Ishikawa (cell line): ENCODE measurements around the gene IL21R.

ENCODE experiments used
- CEBPB ChIP-seq: IDR thresholded peaks from 2 replicates; pipeline ENCODE4 v1.6.1; 2012
- EGR1 ChIP-seq: IDR thresholded peaks from 2 replicates; pipeline ENCODE4 v1.6.1; 2012
- EP300 ChIP-seq: IDR thresholded peaks from 2 replicates; pipeline ENCODE4 v1.6.1; 2012; ENCODE audit warnings: borderline replicate concordance
- FOXM1 ChIP-seq: IDR thresholded peaks from 2 replicates; pipeline ENCODE4 v1.6.1; 2012; ENCODE audit warnings: low read depth, borderline replicate concordance
- MAX ChIP-seq: IDR thresholded peaks from 2 replicates; pipeline ENCODE4 v1.6.1; 2012
- NFIC ChIP-seq: IDR thresholded peaks from 2 replicates; pipeline ENCODE4 v1.6.1; 2012
- RAD21 ChIP-seq: IDR thresholded peaks from 2 replicates; pipeline ENCODE4 v1.6.1; 2012; ENCODE audit warnings: low read depth
- TAF1 ChIP-seq: IDR thresholded peaks from 2 replicates; pipeline ENCODE4 v1.6.1; 2012; ENCODE audit warnings: low read depth, mild to moderate bottlenecking
- TEAD4 ChIP-seq: IDR thresholded peaks from 2 replicates; pipeline ENCODE4 v1.6.1; 2012
- USF1 ChIP-seq: IDR thresholded peaks from 2 replicates; pipeline ENCODE4 v1.6.1; 2012
- YY1 ChIP-seq: IDR thresholded peaks from 2 replicates; pipeline ENCODE4 v1.6.1; 2012; ENCODE audit warnings: low read depth
- ZBTB7A ChIP-seq: IDR thresholded peaks from 2 replicates; pipeline ENCODE4 v1.6.1; 2012; ENCODE audit warnings: low read depth
- TF ChIP-seq, protein P1 (sequence below): IDR thresholded peaks from 2 replicates; pipeline ENCODE4 v1.6.1; 2012; ENCODE audit warnings: low read depth, mild to moderate bottlenecking

- TF ChIP-seq TEAD4 (no peak), CEBPB (no peak), USF1 (no peak), MAX (no peak), NFIC (no peak), YY1 (no peak), RAD21 (no peak; the same call in 1 of the 2 replicates), EGR1 (no peak), TAF1 (no peak), EP300 (no peak), ZBTB7A (no peak), FOXM1 (no peak)
- TF ChIP-seq, protein P1, sequence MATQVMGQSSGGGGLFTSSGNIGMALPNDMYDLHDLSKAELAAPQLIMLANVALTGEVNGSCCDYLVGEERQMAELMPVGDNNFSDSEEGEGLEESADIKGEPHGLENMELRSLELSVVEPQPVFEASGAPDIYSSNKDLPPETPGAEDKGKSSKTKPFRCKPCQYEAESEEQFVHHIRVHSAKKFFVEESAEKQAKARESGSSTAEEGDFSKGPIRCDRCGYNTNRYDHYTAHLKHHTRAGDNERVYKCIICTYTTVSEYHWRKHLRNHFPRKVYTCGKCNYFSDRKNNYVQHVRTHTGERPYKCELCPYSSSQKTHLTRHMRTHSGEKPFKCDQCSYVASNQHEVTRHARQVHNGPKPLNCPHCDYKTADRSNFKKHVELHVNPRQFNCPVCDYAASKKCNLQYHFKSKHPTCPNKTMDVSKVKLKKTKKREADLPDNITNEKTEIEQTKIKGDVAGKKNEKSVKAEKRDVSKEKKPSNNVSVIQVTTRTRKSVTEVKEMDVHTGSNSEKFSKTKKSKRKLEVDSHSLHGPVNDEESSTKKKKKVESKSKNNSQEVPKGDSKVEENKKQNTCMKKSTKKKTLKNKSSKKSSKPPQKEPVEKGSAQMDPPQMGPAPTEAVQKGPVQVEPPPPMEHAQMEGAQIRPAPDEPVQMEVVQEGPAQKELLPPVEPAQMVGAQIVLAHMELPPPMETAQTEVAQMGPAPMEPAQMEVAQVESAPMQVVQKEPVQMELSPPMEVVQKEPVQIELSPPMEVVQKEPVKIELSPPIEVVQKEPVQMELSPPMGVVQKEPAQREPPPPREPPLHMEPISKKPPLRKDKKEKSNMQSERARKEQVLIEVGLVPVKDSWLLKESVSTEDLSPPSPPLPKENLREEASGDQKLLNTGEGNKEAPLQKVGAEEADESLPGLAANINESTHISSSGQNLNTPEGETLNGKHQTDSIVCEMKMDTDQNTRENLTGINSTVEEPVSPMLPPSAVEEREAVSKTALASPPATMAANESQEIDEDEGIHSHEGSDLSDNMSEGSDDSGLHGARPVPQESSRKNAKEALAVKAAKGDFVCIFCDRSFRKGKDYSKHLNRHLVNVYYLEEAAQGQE = no peak
These were observed 43.7 kb downstream of the IL21R start for GRCh38 chr16:27445502-27446175.
